GM21786 (cell line): Measurements from ENCODE around the gene NRIP1.

ENCODE experiments used
- ATAC-seq: cut with Tn5 transposase; IDR thresholded peaks from one replicate; pipeline ENCODE4 v1.9.1; 2021; ENCODE audit not compliant: unreplicated experiment

NRIP1 gene, protein sequence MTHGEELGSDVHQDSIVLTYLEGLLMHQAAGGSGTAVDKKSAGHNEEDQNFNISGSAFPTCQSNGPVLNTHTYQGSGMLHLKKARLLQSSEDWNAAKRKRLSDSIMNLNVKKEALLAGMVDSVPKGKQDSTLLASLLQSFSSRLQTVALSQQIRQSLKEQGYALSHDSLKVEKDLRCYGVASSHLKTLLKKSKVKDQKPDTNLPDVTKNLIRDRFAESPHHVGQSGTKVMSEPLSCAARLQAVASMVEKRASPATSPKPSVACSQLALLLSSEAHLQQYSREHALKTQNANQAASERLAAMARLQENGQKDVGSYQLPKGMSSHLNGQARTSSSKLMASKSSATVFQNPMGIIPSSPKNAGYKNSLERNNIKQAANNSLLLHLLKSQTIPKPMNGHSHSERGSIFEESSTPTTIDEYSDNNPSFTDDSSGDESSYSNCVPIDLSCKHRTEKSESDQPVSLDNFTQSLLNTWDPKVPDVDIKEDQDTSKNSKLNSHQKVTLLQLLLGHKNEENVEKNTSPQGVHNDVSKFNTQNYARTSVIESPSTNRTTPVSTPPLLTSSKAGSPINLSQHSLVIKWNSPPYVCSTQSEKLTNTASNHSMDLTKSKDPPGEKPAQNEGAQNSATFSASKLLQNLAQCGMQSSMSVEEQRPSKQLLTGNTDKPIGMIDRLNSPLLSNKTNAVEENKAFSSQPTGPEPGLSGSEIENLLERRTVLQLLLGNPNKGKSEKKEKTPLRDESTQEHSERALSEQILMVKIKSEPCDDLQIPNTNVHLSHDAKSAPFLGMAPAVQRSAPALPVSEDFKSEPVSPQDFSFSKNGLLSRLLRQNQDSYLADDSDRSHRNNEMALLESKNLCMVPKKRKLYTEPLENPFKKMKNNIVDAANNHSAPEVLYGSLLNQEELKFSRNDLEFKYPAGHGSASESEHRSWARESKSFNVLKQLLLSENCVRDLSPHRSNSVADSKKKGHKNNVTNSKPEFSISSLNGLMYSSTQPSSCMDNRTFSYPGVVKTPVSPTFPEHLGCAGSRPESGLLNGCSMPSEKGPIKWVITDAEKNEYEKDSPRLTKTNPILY (N-terminal part only)

DNA sequence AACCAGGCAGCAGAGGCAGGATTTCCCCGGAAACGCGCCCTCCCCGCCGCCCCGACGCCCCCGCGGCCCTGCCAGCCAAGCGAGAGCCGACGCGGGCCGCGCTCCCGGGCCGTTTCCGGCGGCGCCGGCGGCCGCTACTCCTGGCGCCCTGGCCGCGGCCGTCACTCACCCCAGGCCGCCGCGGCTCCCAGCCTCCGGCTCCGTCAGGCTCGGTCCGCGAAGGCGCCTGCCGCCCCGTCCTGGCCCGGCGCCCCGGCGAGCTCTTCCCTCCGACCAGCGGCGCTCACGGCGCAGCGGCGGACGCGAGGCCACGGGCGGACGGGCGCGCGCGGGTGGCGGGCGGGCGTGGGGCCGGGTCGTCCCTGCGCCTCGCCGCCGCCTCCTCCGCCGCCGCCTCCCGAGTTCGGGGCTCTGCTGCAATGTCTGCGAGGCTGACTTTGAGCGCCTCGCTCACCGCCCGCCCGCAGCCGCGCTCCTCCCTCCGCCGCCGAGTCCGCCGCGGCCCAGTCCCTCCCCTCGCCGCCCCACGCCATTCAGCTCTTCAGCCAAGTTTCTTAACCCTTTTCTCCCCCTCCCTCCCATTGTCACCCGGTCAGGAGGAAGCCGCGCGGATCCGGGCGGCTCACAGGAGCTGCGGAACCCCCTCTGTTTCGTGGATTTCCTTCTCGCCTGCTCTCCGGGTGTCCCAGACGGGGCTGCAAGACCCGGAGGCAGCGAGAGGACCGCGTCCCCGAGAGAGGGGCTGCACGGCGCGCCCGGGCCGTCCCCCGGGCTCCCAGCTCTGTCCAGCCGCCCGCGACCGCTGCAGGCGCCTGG lies at the start of gene NRIP1:
Gene NRIP1 (minus strand): TSS at position 425 of the 816 bp plus-strand sequence. CDS start 96,808 bp downstream, outside the sequence.
- ATAC-seq: peak; percentile 69

DNA sequence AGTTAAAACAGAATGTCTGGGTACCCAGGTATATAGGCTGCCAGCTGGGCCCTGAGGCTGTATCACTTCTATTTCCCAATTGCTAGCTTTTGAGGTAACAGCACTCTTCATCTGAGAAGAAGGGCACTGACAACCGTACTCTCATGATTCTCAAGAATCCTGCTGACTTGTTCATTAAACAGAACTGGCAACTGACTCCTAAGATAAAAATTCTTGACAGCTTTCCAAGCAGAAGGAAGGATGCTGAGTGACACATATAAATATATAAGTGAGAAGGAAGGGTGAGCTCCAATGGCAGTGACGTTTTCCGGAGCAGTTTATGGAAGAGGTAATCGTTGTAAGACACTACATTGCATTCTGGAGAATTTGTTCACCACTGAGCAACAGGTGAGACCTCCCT lies 48.1 kb upstream of the NRIP1 start:
- ATAC-seq: no peak

DNA sequence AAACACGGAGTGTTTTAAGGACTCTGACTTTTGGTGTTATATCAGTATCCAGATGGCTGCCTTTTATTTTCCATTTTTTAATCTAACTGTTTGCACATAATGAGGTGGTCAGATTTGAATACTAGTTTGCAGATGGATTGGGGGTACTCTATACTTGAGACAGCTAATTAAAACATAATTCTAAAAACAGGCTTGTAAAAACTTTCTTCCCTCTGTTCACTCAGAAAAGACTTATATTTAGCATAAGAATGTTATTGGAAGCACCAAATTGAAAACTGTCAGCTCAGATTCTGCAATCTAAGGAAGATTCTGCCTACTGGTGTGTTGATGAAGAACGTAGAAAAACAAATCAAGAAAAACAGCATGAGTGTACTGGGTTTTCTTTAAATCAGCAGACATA lies 44.0 kb upstream of the NRIP1 start:
- no peak for ATAC-seq

DNA sequence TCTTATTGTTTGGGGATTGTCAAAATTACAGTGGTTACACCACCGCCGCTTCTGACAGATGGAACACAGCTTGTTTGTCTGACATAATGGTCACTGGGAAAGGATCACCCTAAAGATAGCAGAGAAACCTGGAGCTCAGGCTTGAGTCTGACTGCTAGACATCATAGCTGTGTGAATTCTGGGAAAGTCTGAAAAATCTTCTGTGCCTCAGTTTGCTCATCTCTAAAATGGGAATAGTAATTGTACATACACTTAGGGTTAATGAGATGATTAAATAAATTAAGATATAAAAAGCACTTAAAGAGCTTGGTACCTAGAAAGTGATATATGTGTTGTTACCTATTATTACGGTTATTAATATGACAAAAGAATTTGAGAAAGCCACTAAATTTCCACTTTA lies 39.7 kb upstream of the NRIP1 start:
- ATAC-seq: no peak

DNA sequence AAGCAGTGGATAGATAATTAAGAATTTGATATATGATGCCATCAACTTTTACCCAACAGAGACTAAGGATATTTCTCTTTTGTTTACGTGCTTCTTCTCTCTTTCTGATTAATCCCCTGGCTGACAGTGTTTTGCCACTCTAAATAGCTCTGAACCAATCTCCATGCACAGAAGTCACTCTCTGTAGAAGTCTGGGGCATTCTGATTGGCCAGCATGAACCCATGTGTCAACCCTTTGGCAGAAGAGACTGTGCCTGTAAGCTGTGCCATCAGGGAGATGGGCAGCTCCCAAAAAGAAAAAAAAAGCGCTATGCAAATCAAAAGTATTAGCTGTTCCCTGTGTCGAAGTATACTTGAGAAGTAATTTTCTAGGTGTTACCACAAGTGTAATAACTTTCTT lies 34.1 kb upstream of the NRIP1 start:
- no peak for ATAC-seq

DNA sequence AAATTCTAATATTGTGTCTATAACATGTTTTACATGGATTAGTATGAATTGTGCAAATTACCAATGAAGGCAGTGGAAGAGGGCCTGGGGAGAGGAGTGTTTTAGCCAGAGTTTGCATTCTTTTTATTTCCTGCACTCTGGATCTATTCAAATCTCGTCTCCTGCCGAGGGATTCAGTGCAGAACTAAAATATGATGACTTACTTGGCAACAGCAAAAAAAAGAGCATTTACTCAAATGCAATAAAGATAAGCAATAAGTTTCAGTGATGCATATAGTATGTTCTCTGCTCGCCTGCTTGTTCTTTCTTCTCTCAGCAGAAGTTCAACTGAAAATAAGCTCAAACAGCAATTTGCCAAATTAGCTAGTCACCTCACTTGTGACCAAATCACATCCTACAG lies 33.4 kb upstream of the NRIP1 start:
- ATAC-seq: no peak

DNA sequence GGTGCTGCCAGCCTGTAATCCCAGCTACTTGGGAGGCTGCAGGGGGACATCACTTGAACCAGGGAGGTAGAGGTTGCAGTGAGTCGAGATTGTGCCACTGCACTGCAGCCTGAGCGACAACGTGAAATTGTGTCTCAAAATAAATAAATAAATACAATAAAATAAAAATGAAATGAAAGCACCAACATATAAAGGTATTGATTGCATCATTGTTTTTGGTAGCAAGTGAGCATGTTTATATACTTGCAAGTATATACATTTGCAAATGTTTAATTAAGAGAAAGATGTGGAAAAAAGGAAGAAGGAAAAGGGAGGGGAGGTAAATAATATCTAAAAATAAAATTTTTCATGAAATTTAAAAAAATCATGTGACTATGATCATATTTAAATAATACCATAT lies 32.8 kb upstream of the NRIP1 start:
- ATAC-seq: no peak

DNA sequence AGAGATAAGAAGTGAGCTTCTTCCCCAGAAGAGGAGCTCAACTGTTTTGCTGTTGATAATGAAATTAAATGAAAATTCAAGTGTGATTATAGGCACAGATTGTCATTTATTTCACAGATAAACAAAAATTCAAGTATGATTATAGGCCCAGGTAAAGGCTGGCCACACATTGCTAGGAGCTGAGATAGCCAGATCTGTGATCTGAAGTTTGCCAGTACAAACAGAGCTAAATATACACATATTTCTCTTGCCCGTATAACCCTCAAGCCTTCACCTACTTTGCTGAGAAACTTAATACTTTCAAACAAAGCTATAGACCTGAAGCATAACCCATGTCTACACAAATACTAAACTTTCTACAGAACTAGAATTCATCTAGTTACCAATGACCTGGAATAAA lies 31.3 kb upstream of the NRIP1 start:
- no peak for ATAC-seq

DNA sequence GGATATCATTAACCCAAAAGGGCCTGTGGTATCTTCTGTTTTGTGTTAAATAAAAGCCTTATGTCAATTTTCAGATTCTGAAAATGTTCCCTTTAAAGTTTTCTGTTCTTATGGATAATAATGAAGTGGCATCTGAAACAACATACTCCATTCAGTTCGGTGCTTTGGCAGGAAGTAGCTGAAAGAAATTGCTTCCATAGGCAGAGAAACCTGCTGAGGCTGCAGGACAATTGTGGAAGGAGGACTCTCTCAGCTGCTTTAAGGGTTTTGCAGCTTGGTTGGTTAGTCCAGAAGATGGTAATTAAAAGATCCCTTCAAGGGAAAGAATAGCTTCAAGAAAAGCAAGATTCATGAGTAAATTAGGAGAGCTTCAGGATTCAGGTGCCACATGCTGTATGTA lies 30.5 kb upstream of the NRIP1 start:
- no peak for ATAC-seq

DNA sequence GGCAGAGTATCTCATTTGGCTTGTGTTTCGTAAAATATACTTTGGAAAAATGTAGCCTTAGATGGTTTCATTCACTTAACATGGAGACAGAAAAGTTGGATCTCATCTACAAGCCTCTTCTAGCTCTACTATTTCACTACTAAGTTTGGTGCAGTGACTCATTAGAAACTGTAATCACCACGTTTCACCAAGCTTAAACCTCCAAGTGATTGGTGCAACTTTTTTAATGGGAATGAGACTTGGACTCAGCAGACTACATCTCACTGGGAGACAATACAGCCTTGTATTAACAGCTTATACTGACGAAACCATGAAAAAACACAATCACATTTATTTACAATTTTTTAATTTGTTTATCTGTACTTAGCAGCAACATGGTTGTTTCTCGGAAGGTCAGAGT lies 29.9 kb upstream of the NRIP1 start:
- no peak for ATAC-seq

DNA sequence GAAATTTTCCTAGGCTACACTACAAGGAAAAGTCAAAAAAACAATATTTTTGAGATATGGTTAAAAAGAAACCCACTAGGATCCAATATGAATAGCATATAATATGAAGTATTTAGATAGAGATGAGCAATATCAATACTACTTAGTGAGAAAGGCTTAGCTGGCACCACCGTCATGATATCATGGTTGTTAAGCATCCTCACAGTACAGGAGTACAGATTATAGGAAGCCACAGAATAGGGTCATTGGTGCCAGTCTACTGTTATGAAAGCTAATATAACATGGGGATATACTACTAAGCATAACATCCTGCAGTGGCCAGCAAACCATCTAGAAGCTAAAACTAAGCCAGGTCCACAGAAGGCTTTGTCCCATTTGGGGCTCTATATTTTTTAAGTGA lies 28.4 kb upstream of the NRIP1 start:
- no peak for ATAC-seq

DNA sequence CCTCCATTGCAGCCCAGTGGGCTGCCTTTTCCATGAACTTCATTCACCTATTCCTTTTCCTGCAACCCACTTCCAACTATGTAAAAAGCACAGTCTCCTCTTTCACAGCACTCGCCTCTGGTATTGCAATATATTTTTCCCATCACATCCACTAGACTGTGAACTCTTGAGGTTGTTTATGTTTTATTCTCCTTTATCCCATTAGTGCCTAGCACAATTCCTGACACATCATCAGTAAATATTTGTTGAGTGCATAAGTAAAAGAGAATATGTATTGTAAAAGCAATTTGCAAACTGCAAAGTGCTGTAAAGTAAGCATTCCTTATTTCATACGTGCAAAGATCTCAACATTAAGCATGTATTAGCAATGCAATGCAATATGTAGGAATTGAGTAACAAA lies 27.9 kb upstream of the NRIP1 start:
- no peak for ATAC-seq

DNA sequence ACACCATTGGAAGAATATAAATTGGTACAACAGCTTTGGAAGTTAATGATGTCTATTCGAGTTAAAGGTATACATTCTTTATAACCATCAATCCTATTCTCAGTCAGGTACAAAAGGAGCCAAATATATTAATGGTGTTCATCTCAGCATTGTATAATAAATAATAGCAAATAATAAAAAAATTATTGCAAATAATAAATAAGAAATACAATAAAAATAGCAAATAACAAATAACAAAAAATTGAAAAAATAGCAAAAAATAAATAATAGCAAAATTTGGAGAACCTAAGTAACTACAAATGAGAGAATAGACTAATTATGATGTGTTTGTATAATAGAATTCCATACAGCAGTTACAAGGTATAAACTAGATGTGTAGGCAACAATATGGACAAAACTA lies 25.6 kb upstream of the NRIP1 start:
- ATAC-seq: no peak

DNA sequence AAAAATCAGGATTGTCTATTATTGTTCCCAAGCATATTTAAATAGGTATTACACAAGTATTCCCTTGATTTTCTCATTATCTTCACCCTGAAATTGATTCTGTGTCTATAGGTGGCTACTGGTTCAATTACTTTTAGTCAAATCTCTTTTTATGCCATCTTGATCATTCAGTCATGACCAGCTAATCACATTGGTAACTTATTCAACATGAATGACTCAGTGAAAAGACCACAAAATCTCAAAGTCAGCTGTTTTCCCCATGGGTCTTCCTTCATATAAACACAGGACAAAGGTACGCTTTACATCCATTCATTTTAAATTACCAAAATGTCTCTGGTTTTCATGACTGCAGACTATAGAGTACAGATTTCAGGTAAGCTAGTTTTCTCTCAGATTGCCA lies 23.7 kb upstream of the NRIP1 start:
- no peak for ATAC-seq

DNA sequence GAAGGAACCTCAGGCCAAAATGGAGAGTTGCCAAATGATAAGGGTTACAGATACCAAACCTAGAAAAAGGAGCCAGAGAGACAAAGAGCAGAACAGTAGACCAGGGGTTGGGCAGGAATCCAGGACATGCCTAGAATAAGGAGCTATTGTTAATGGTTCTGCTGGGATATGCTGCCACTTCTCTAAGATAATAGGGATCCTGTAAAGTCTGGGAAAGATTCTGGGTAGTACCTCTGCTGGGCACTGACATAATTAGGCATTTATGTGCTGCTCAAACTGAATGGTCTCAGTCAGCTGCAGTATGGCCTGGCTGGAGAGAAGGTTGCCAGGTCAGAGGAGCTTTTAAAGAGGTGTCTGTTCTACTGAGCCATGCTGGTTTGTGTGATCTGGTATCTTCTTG lies 19.9 kb upstream of the NRIP1 start:
- no peak for ATAC-seq

DNA sequence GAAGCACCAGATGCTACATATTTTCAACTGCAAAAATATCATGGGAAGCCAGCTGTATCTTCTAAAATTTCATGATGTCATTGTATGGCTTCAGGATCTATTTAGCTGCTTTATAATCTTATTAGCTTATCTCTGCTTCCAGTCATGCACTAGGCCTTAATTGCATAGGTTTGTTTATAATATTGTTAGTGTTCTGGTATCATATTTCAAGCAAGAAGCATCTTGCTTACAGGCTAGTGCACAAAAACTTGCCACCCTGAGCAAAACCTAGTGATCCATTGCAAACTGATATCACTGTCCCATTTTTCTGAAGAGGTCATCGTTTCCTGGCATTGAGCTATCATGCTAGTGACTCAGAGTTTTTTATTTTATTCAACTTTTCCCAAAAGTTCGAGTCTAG lies 15.7 kb upstream of the NRIP1 start:
- ATAC-seq: no peak

DNA sequence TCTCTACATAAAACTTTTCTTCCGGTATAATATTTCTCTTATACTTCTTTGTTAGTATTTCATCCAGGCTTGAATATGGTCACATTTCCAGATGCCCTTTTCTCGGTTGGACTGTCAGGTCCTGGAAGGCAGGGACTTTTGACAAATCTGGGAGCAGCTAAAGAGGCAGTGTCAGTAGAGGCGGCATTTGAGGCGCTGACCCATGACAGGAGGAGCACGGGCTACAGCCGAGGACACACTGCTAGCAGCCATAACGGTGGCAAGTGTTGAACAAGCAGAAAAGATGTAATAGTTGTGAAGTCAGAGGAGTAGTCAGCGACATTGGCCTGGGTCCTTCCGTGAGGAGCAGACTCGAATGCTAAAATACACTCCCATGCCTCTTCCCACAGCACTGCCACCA lies 14.5 kb upstream of the NRIP1 start:
- ATAC-seq: no peak

DNA sequence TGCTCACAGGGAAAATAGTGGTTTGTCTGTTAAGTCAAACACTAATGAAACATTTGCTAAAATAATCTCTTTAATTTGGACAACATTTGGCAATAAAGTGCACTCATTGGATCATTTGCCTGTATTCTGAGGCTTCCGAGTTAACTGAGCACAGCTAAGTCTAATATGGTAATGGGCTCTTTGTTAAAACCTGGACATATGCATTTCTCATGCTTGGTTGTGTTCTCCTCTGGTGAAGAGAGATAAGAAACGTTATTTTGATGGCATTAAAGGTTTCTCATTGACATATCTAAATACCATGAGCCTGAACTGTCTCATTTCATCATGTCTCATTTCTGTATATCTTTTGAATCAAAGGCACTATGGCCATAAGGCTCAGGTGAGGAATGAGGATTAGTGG lies 13.4 kb upstream of the NRIP1 start:
- ATAC-seq: no peak

DNA sequence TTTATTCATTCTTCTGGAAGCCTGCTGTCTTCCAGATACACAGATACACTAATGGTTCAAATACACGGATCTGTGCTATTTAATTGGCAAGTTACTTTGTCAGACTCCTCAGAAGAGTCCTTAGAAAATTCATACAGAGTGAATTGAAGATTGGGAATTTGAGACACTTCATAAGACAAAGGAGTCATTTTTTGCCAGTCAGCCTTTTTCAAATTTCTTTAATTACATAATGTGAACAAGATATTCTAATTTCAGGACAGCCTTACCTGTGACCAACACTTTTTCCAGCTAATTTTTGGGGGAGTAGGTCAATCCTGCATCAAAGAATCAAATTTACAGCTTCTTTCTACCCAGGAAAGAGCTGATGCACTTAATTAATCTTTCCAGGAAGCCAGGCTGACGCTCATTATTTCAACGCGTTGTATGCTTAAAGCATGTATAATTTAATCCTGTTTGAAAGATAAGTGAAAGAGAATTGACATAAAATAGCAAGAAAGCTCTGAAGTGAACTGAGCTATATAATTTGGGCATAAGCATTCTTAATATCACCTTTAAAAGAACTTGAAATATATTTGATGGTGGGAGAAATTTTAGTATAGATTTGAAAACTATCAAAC lies 12.8 kb upstream of the NRIP1 start:
- no peak for ATAC-seq

DNA sequence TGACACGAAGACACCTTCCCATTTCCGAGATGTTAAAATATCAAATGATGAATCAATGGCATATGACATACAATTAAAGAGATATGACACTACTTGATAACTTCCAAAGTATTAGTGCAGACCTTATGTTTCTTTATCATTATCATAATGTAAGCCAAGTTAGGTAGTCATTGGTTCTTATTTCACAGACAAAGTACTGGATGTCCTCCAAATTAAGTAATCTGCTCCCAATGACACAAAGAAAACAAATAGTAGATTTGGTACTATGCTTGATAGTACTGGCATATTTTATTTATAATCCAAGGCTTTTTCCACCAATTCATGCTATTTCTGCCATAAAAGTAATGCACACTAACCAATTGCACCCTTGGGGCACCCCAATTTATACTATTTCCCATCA lies 11.9 kb upstream of the NRIP1 start:
- ATAC-seq: no peak

DNA sequence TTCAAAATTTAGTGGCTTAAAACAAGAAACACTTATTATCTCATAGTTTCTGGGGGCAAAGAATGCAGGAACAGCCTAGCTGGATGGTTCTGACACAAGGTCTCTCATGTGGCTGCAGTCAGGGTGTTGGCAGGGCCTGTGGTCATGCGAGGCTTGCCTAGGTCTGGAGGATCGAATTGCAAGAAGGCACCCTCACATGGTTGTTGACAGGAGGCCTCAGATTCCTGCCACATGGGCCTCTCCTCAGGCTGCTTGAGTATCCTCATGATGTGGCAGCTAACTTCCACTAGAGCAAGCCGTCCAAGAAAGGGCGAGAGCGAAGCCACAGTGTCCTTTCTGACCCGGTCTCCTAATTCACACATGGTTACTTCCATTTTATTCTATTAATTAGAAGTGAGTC lies 6.2 kb upstream of the NRIP1 start:
- no peak for ATAC-seq
